ENCODE measurements around the gene FASTK.

FASTK gene

GRCh38 chr7:151126491-151127137 is 46.0 kb upstream of the FASTK start:
- H3K36me3 ChIP-seq (replicated peaks) = peaks cover 37% of the 10 kb centered on the region
- H3K27me3 ChIP-seq (replicated peaks) = no peaks in the 10 kb centered on the region
- no peak overlapping the region for H3K27ac ChIP-seq
- no peak for TF ChIP-seq CTCF (IDR thresholded peaks at IDR 0.05; ENCODE audit: low read depth, low read length, missing control alignments)
- H3K4me3 ChIP-seq (ENCODE audit: low read depth, low read length) = no peak overlapping the region
- DNase-seq = no peak
- in situ Hi-C loops (cut with HindIII; ENCODE audit: low pct_ligation_motif_present, low sequenced_read_pairs) = no loop called here

- no peak for TF ChIP-seq CTCF (IDR thresholded peaks at IDR 0.05; ENCODE audit: low read depth, low read length, missing control alignments)
- Histone ChIP-seq H3K27ac (no peak overlapping the region), H3K27me3 (replicated peaks) (no peaks in the 10 kb centered on the region), H3K4me3 (ENCODE audit: low read depth, low read length) (peak overlapping the region; percentile 46), H3K36me3 (replicated peaks) (peaks cover 35% of the 10 kb centered on the region)
- no peak for DNase-seq
- in situ Hi-C loops (cut with HindIII; ENCODE audit: low pct_ligation_motif_present, low sequenced_read_pairs) = no loop called here
These were observed 45.4 kb upstream of the FASTK start for GRCh38 chr7:151125846-151126481.

GRCh38 chr7:151125470-151125845 is 44.8 kb upstream of the FASTK start:
- in situ Hi-C loops (cut with HindIII; ENCODE audit: low pct_ligation_motif_present, low sequenced_read_pairs) = no loop called here
- TF ChIP-seq CTCF (IDR thresholded peaks at IDR 0.05; ENCODE audit: low read depth, low read length, missing control alignments) = peak; percentile 39
- H3K27ac ChIP-seq = no peak overlapping the region
- DNase-seq = no peak
- peak overlapping the region; percentile 46 for H3K4me3 ChIP-seq (ENCODE audit: low read depth, low read length)
- H3K27me3 ChIP-seq (replicated peaks) = no peaks in the 10 kb centered on the region
- peaks cover 37% of the 10 kb centered on the region for H3K36me3 ChIP-seq (replicated peaks)

GRCh38 chr7:151124899-151125399 is 44.3 kb upstream of the FASTK start:
- DNase-seq = no peak
- TF ChIP-seq CTCF (IDR thresholded peaks at IDR 0.05; ENCODE audit: low read depth, low read length, missing control alignments) = no peak
- in situ Hi-C loops (cut with HindIII; ENCODE audit: low pct_ligation_motif_present, low sequenced_read_pairs) = no loop called here
- Histone ChIP-seq H3K27me3 (replicated peaks) (no peaks in the 10 kb centered on the region), H3K4me3 (ENCODE audit: low read depth, low read length) (no peak overlapping the region), H3K36me3 (replicated peaks) (peaks cover 40% of the 10 kb centered on the region), H3K27ac (no peak overlapping the region)

- no peak for TF ChIP-seq CTCF (IDR thresholded peaks at IDR 0.05; ENCODE audit: low read depth, low read length, missing control alignments)
- Histone ChIP-seq H3K36me3 (replicated peaks) (peaks cover 41% of the 10 kb centered on the region), H3K4me3 (ENCODE audit: low read depth, low read length) (no peak overlapping the region), H3K27ac (no peak overlapping the region), H3K27me3 (replicated peaks) (no peaks in the 10 kb centered on the region)
- DNase-seq = no peak
- in situ Hi-C loops (cut with HindIII; ENCODE audit: low pct_ligation_motif_present, low sequenced_read_pairs) = no loop called here
These were observed 43.9 kb upstream of the FASTK start for GRCh38 chr7:151124481-151124880.
